NCI-H146 (cell line): ENCODE results near the gene CERK.

Source experiments
- DNase-seq: peaks from one replicate; lab custom pipeline; 2025; lab: John Stamatoyannopoulos, UW

Gene CERK

GRCh38 chr22:46731246-46732040 lies 6.6 kb downstream of the CERK start:
- DNase-seq, result no peak

DNA sequence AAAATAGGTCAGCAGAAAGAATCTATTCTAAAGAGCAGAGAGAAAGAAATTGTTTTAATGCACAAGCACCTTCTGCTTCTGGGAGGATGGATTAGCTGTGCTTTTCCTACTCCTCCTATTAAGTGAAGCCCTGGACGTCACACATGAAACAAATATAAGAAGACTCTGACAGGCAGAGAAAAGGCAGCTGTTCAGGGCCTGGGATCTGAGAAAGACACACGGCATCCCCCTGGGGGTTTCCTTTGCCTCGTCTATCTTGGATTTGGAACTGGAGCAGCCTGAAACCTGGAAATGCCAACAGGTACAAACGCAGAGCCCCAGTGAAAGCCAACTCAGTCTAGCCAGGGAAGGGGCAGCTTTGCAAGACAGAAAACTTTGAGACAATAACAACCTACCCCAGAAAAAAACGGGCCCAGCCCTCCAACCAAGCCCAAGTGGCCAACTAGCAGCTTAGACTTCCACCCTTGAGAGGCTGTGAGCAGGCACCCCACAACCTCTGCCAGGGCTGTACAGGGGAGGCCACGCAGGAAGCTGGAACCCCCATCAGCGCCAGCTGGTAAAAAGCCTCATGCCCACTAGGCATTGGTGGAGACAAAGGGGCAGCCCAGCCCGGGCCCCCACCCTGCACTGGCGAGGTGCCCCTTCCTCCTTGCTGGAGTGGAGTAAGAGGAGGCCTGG lies 7.3 kb downstream of the CERK start:
- no peak for DNase-seq

DNA sequence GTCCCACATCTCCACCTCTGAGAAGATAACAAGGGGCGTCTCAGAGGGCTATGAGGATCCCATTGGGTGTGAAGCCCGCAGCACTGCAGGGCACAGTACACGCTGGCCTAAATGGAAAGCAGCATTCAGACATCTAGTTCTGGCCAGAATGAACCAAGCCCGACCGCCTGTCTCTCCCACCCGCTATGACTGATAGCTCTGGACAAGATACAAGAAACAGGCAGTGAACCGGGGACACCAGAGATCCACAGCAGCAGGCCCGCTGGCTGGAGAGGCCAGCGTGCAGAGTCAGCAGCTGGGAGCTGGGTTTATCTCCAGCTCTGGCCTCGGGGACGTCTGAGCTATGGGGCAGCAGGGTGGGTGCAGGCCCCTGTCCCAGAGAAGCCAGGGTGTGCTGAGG lies 9.6 kb downstream of the CERK start:
- no peak for DNase-seq

DNA sequence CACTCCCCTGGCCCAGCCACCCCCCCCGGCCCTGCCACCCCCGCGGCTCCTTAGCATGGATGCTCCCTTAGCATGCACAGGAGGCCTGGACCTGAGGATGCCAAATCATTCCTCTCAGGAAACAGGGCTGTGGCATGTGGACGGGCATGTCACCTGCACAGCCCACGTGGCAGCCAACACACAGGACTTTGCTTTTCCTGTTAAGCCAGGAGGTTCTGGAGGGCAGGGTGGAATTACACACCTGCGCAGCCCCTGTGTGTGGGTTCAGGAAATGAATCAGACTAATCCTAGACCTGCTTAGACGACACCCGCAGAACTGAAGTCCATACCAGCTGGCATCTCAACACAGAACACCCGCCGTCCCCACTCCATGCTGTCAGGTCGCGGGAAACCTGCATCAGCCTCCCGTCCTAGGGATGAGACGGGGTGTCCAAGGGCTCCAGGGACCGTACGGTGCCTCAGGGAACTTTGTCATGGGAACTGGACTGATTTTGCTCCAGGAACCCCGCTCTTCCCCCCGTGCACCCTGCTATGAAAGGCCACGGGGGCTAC lies 10.2 kb downstream of the CERK start:
- no peak for DNase-seq

GRCh38 chr22:46726986-46727317 lies 11.1 kb downstream of the CERK start:
- DNase-seq, result no peak

DNA sequence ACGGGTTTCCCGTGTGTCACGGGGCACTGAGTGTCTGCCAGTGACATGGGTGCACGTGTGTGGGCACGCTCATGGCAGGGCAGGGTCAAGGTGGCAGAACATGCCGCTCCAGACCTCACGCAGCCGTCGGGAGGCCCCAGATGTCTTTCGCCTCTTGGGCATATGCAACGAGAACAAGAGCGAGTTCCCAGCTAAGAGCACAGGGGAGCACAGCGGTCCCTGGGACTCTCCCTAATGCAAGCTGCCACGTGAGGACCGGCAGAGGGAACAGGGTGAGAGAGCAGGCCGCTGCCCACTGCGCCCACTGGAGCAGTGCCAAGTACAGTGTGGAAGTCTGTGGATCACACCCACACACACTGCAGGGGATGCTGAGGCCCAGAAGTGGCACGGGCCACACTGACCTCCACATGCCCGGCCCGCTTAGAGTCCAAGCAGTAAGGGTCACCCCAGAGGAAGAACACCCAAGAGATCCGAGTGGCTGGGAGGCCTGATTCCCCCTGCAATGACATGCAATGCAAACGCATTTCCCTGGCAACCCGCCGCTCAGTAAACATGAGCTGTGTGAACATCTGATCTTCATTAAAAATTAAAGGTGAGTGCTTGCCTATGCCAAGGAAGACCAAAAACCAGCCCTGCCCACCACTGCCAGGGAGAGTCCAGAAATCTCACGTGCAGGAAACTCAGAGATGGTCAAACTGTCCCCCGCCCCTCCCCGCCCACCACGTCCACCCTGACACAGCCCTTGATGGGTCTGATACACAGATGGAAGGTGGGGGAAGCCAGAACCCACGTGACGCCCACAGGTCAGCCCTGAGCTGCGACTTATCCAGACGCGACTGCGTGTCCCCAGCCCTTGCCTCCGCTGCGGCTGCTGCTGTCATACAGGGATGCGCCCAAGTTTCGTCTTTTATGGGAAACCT lies 11.7 kb downstream of the CERK start:
- DNase-seq, result peak; percentile 4

GRCh38 chr22:46725096-46725495 lies 13.0 kb downstream of the CERK start:
- no peak for DNase-seq

- no peak for DNase-seq
Measured at GRCh38 chr22:46723882-46724281, 14.2 kb downstream of the CERK start.

DNA sequence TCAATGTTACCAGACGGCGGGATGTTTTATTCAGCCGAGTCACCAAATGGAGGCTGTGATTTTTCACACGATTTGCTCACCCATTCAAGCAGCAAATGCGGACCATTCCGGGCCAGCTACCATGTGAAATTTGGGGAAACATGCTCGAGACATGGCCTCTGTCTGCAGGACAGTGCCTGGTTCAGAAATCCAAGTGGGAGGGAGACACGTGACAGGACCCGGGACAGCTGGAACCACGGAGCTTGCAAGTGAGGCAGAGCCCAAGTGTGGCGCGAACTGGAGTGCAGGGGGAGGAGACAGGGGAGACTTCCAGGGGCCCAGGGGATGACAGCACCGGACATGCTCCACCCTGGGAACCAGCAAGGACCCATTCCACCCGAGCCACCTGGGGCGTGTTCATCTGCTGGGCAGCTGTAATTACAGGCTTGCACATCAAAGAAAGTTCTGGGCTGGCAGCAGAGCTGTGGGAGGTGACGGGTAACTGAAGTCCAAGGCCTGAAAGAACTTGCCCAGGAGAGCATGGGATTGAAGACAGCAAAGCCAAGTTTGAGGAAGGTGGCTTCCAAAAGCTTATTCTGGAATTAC lies 16.5 kb downstream of the CERK start:
- DNase-seq, result no peak

GRCh38 chr22:46719921-46720320 lies 18.1 kb downstream of the CERK start:
- DNase-seq, result no peak

DNA sequence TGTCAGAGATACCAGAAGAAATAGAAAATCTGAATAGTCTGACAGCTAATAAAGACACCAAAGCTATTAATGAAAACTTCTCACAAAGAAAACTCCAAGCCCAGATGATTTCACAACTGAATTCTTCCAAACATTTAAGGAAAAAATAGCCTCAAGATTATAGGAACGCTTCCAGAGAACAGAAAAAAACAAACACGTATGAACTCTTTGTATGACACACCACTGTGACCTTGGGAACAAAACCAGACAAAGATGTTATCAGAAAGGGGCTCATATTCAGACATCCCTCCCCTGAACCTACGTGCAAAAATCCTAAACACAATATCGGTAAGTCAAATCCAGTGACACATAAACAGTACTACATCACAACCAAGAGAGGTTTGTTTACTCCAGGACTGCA lies 23.5 kb downstream of the CERK start:
- no peak for DNase-seq

- DNase-seq, result no peak
Measured at GRCh38 chr22:46712288-46712687, 25.8 kb downstream of the CERK start.

- DNase-seq, result no peak
Measured at GRCh38 chr22:46710806-46711205, 27.2 kb downstream of the CERK start.

DNA sequence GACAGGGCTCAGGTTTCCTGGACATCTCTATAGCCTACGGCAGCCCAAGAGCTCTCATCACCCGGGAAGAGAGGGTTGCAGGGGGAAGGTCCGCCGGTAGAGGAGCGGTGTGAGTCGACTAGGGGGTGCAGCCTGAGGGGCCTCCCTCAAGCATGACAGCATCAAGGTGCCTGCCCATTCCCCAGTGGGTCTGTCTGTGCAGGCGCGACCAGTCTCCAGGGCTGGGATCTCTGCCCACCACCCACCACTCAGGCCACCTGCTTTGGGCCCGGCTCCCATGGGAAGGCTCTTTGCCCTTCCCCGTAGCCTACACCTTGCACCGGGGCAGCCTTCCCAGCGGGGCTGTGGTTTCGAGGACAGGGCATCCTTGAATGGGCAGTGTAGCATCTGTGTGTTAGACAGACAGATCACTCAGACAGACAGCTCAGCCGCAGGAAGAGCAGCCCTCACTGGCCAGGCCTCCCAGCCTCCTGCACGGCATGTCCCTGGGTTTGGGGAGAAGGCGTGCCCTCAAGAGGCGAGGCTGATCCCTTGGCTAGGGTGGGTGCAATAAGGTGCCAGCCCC lies 29.2 kb downstream of the CERK start:
- no peak for DNase-seq

- no peak for DNase-seq
Measured at GRCh38 chr22:46707827-46708570, 30.1 kb downstream of the CERK start.

GRCh38 chr22:46707305-46707704 lies 30.7 kb downstream of the CERK start:
- DNase-seq, result no peak

DNA sequence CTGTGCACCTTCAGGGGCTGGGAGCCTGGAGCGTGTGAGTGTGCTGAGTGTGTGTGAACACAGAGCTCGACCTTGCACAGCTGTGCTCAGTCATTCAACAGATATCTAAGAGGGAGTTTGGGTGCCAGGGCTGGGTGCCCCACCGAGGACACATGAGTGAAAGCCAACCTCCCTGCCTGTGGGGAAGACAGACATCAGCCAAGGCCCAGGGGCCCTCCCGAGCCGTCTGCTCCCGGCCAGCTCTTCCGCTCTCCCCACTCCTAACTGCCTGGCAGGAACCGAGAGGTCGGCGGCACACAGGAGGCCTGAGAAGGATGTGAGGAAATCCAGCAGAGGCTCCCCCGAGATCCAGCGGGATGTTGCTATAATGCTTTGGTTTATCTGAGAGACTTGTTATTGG lies 32.0 kb downstream of the CERK start:
- DNase-seq, result no peak

DNA sequence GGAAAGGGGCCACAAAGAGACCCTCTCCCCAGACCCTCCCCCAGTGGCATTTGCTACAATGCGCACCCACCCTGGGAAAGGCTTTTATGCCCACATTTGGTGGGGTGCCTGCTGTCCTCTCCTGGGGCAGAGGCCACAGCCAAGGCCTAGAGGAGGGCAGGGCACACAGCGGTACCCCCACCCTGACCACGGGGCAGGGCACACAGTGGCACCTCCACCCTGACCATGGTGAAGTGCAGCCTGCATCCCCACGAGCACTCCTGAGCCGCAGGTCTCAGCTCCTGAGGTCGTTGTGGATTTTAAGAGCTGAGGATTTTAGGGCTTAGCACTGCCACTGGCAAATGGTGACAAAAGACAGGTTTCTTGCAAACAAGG lies 34.1 kb downstream of the CERK start:
- DNase-seq, result no peak

GRCh38 chr22:46703171-46703995 lies 34.7 kb downstream of the CERK start:
- DNase-seq, result no peak

DNA sequence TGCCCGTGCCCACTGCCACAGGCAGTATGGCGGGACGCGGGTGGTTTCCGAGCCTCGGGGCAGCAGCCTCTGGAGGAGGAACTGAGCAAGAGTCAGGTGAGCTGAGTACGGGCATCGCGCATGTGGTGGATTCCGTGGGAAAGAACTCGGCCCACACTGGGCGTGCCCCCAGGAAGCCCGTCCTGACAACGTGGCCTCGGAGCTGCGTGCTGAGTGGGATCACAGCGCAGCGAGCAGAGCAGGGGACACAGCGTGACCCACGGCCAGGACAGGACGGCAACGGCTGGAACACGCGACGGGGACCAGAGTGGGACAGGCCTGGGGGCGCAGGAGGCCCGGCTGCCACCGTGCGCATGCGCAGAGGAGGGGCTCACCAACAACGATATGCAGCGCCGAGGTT lies 36.8 kb downstream of the CERK start:
- DNase-seq, result no peak
